Hepatocyte (in vitro differentiated cells): ENCODE results near the gene PRR14L. TPM values are rescaled to one million over a fixed set of nuclear protein-coding genes. Genes with fewer than 3 reads are reported as not detected.
"Not testable (repeated sequence)": the region's sequence is repeated elsewhere in the genome, so short reads cannot be mapped to it uniquely, and the experiment has no call there.

ENCODE experiments used
- DNase-seq: peaks from one replicate; pipeline ENCODE4 v3.0.0-alpha.2; 2016; ENCODE audit warnings: low spot score
- H2AFZ ChIP-seq: fragments of 200-600 bp; sonication (generic); 2 replicates; pipeline ENCODE4 v1.6.0; 2016; ENCODE audit warnings: antibody characterized with exemption, mild to moderate bottlenecking
- H3K27ac ChIP-seq: fragments of 200-600 bp; sonication (generic); 2 replicates; pipeline ENCODE4 v1.5.1; 2016; ENCODE audit warnings: mild to moderate bottlenecking
- H3K27me3 ChIP-seq: fragments of 200-600 bp; sonication (generic); 2 replicates; pipeline ENCODE4 v1.6.1; 2016
- H3K36me3 ChIP-seq: fragments of 200-600 bp; sonication (generic); replicated peaks from 2 replicates; pipeline ENCODE4 v1.5.1; 2016; ENCODE audit warnings: low read depth; ENCODE audit not compliant: insufficient read depth
- H3K4me1 ChIP-seq: fragments of 200-600 bp; sonication (generic); 2 replicates; pipeline ENCODE4 v1.5.1; 2016; ENCODE audit warnings: mild to moderate bottlenecking, moderate library complexity; ENCODE audit not compliant: insufficient read depth
- H3K4me2 ChIP-seq: fragments of 200-600 bp; sonication (generic); 2 replicates; pipeline ENCODE4 v1.6.0; 2016
- H3K4me3 ChIP-seq: fragments of 200-600 bp; sonication (generic); 2 replicates; pipeline ENCODE4 v1.5.1; 2016; ENCODE audit warnings: mild to moderate bottlenecking
- H3K79me2 ChIP-seq: fragments of 200-600 bp; sonication (generic); 2 replicates; pipeline ENCODE4 v1.6.0; 2017; ENCODE audit warnings: mild to moderate bottlenecking
- H3K9me2 ChIP-seq: fragments of 200-600 bp; sonication (generic); replicated peaks from 2 replicates; pipeline ENCODE4 v1.6.0; 2017; ENCODE audit warnings: mild to moderate bottlenecking; ENCODE audit not compliant: insufficient read depth
- H3K9me3 ChIP-seq: fragments of 200-600 bp; sonication (generic); 2 replicates; pipeline ENCODE4 v1.5.1; 2016; ENCODE audit warnings: low read depth, mild to moderate bottlenecking
- H4K20me1 ChIP-seq: fragments of 200-600 bp; sonication (generic); 2 replicates; pipeline ENCODE4 v1.6.0; 2016; ENCODE audit warnings: mild to moderate bottlenecking; ENCODE audit not compliant: insufficient read depth, poor library complexity, severe bottlenecking
- CTCF ChIP-seq: fragments of 200-600 bp; sonication (generic); IDR thresholded peaks from 2 replicates; pipeline ENCODE4 v1.5.1; 2016; ENCODE audit warnings: antibody characterized with exemption, mild to moderate bottlenecking; ENCODE audit not compliant: poor library complexity
- EZH2 ChIP-seq: fragments of 200-600 bp; sonication (generic); IDR thresholded peaks from 2 replicates; pipeline ENCODE4 v1.6.1; 2016; ENCODE audit warnings: antibody characterized with exemption, mild to moderate bottlenecking, borderline replicate concordance
- EZH2phosphoT487 ChIP-seq: fragments of 200-600 bp; sonication (generic); IDR thresholded peaks from one replicate; pipeline ENCODE4 v1.6.1; 2018; ENCODE audit warnings: antibody characterized with exemption, mild to moderate bottlenecking, low read depth, moderate library complexity; ENCODE audit not compliant: unreplicated experiment, severe bottlenecking
- WGBS: methylation state at CpG from one replicate; pipeline ENCODE4 v1.1.6; 2016; ENCODE audit warnings: low lambda C conversion rate; ENCODE audit errors: missing lambda C conversion rate; 5-methylcytosine and 5-hydroxymethylcytosine counted together
- polyA plus RNA-seq: library from polyadenylated mRNA; unstranded; fragments of >200 nt; fragmentation: Nextera tagmentation; extraction: Ambion mirVana; gene quantifications from 2 replicates; pipeline ENCODE4 v1.2.1, GENCODE V29; 2016
- total RNA-seq: library from RNA; depleted of rRNA; stranded (reverse); fragments of >200 nt; gene quantifications from 2 replicates; pipeline ENCODE4 v1.2.3, GENCODE V29; 2014

The PRR14L gene
- total and polyA plus RNA-seq, 2 experiments from 2014 or later = 13.2 to 30.4 TPM

DNA sequence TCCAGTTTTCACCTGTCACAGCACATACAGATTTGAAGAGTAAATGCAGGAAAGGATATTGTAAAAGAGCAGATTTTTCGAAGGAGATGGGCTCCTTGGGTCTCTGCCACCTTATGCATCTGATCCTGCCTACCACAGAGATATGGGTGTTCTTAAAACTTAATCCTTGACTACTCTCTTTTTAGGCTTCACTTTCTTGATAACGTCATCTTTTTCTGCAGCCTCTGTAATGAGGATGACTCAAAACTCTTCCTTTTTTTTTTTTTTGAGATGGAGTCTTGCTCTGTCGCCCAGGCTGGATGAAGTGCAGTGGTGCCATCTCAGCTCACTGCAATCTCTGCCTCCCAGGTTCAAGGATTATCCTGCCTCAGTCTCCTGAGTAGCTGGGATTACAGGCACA is 7.8 kb downstream of the PRR14L start:
- 84% methylated on average over 3 of the region's 3 CpGs for WGBS
- Histone ChIP-seq H3K4me1 (peaks cover 7% of the 10 kb centered on the region), H3K79me2 (peaks cover 99% of the 10 kb centered on the region), H3K9me2 (no peaks in the 10 kb centered on the region), H3K36me3 (no peaks in the 10 kb centered on the region), H3K27me3 (no peaks in the 10 kb centered on the region), H3K4me2 (no peak overlapping the region), H4K20me1 (peaks cover 45% of the 10 kb centered on the region), H3K9me3 (no peaks in the 10 kb centered on the region), H2AFZ (no peak overlapping the region), H3K4me3 (no peak overlapping the region), H3K27ac (no peak overlapping the region)
- no peak for TF ChIP-seq EZH2
- no peak for TF ChIP-seq CTCF
- no peak for TF ChIP-seq EZH2phosphoT487
- no peak for DNase-seq

DNA sequence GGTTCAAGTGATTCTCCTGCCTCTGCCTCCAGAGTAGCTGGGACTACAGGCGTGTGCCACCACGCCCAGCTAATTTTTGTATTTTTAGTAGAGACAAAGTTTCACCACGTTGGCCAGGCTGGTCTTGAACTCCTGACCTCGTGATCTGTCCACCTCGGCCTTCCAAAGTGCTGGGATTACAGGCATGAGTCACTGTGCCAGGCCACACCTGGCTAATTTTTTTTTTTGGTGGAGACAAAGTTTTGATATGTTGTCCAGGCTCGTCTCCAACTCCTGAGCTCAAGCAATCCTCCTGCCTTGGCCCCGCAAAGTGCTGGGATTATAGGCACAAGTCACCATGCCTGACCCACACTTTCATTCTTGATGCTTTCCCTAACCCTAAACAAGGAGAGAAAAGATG is 9.6 kb downstream of the PRR14L start:
- 84% methylated on average over 7 of the region's 7 CpGs for whole genome bisulfite sequencing
- H3K9me2 ChIP-seq, H3K4me1 ChIP-seq, H2AFZ ChIP-seq, DNase-seq, H3K4me2 ChIP-seq, H3K4me3 ChIP-seq, H3K27me3 ChIP-seq, H3K9me3 ChIP-seq, H3K36me3 ChIP-seq: not testable (repeated sequence)
- Histone ChIP-seq H3K27ac (peak overlapping the region; percentile 40), H3K79me2 (peaks cover 95% of the 10 kb centered on the region), H4K20me1 (peaks cover 40% of the 10 kb centered on the region)

- Histone ChIP-seq H3K4me2 (peak overlapping the region; percentile 39), H4K20me1 (peaks cover 38% of the 10 kb centered on the region), H3K27ac (peak overlapping the region; percentile 59), H3K27me3 (no peaks in the 10 kb centered on the region), H2AFZ (no peak overlapping the region), H3K4me1 (peaks cover 7% of the 10 kb centered on the region), H3K36me3 (no peaks in the 10 kb centered on the region), H3K9me3 (no peaks in the 10 kb centered on the region), H3K9me2 (no peaks in the 10 kb centered on the region), H3K79me2 (peaks cover 95% of the 10 kb centered on the region), H3K4me3 (no peak overlapping the region)
- DNase-seq = no peak
- WGBS = 96% methylated on average over 2 of the region's 2 CpGs
- TF ChIP-seq EZH2 (no peak), EZH2phosphoT487 (no peak), CTCF (no peak)
Observed at GRCh38 chr22:31739795-31740201, 10.1 kb downstream of the PRR14L start.

GRCh38 chr22:31738566-31738965 is 11.4 kb downstream of the PRR14L start:
- Histone ChIP-seq H2AFZ (no peak overlapping the region), H3K79me2 (peaks cover 95% of the 10 kb centered on the region), H3K9me2 (no peaks in the 10 kb centered on the region), H3K27me3 (no peaks in the 10 kb centered on the region), H3K36me3 (no peaks in the 10 kb centered on the region), H3K4me2 (no peak overlapping the region), H3K27ac (peak overlapping the region; percentile 59), H3K9me3 (no peaks in the 10 kb centered on the region), H3K4me3 (no peak overlapping the region), H4K20me1 (peaks cover 27% of the 10 kb centered on the region), H3K4me1 (peaks cover 7% of the 10 kb centered on the region)
- WGBS = 81% methylated on average over 2 of the region's 2 CpGs
- no peak for DNase-seq
- TF ChIP-seq EZH2phosphoT487 = no peak
- no peak for TF ChIP-seq EZH2
- TF ChIP-seq CTCF = no peak
